ENCODE measurements around the gene WWOX. TPM values are rescaled to one million over a fixed set of nuclear protein-coding genes. Genes with fewer than 3 reads are reported as not detected.

WWOX gene
- total RNA-seq, 6 experiments from 2014 or later, result 0.46 to 3.4 (median 1.3) TPM

DNA sequence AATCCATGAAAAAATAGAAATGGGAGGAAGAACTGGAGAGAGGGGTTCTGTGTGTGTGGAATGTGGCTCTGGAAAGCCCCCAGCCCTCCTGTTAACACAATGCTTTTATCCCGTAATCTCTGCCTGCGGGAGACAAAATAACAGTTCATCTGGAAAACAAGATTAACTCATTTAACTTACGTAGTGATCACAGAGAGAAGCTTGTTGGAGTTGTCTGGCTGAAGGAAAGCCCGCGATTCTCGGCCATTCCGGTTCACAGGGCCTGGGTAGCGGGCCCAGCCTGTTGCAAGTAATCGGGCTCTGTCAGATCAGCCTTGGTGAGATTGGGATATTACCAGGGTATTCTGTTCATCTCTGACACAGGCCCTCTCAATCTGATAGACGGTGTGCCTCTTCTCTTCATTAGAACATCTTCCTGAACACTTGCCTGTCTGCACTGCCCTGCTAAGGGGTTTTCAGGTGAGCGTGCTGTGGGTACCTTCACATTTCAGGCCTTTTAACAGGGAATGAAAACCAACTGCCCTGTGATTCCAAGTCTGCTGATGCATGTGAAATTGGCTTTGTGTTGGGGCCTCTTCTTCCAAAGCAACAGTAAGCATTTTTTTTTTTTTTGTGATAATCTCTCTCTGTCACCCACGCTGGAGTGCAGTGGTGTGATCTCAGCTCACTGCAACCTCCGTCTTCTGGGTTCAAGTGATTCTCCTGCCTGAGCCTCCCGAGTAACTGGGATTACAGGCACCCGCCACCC is 609.9 kb downstream of the WWOX start:
- Mint-ChIP-seq H3K36me3 (ENCODE audit: low read depth) (no peaks in the 10 kb centered on the region), H3K27ac (no peak overlapping the region), H3K4me3 (no peak overlapping the region), H3K27me3 (ENCODE audit: insufficient read depth) (no peaks in the 10 kb centered on the region), H3K4me1 (ENCODE audit: low read depth) (no peaks in the 10 kb centered on the region), H3K9me3 (peaks cover 43% of the 10 kb centered on the region)
- TF ChIP-seq, protein P1, sequence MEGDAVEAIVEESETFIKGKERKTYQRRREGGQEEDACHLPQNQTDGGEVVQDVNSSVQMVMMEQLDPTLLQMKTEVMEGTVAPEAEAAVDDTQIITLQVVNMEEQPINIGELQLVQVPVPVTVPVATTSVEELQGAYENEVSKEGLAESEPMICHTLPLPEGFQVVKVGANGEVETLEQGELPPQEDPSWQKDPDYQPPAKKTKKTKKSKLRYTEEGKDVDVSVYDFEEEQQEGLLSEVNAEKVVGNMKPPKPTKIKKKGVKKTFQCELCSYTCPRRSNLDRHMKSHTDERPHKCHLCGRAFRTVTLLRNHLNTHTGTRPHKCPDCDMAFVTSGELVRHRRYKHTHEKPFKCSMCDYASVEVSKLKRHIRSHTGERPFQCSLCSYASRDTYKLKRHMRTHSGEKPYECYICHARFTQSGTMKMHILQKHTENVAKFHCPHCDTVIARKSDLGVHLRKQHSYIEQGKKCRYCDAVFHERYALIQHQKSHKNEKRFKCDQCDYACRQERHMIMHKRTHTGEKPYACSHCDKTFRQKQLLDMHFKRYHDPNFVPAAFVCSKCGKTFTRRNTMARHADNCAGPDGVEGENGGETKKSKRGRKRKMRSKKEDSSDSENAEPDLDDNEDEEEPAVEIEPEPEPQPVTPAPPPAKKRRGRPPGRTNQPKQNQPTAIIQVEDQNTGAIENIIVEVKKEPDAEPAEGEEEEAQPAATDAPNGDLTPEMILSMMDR (IDR thresholded peaks at IDR 0.05), result no peak
- DNase-seq, result no peak

DNA sequence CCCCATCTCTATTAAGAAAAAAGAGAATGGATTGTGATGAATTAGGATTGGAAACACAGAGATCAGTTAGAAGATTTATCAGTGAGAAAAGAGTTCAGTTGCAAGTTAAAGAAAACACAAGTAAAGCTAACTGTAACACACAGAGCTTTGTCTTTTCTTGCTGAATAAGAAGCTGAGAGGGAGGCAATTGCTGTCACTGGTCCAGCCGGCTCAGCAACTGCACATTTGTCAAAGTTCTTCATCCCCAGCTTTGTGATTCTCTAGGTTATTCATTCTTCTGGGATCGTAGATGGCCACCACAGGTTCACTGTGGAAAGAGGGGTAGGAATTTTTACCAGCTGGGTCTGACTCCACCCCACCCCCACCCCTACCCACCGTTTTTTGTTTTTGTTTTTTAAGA is 615.7 kb downstream of the WWOX start:
- DNase-seq, result no peak
- no peaks in the 10 kb centered on the region for H3K4me1 Mint-ChIP-seq (ENCODE audit: low read depth)
- TF ChIP-seq, protein P1 (IDR thresholded peaks at IDR 0.05), result no peak
- H3K27ac Mint-ChIP-seq, result no peak overlapping the region
- no peak overlapping the region for H3K4me3 Mint-ChIP-seq
- H3K36me3 Mint-ChIP-seq (ENCODE audit: low read depth), result no peaks in the 10 kb centered on the region
- H3K9me3 Mint-ChIP-seq, result peaks cover 42% of the 10 kb centered on the region
- no peaks in the 10 kb centered on the region for H3K27me3 Mint-ChIP-seq (ENCODE audit: insufficient read depth)

DNA sequence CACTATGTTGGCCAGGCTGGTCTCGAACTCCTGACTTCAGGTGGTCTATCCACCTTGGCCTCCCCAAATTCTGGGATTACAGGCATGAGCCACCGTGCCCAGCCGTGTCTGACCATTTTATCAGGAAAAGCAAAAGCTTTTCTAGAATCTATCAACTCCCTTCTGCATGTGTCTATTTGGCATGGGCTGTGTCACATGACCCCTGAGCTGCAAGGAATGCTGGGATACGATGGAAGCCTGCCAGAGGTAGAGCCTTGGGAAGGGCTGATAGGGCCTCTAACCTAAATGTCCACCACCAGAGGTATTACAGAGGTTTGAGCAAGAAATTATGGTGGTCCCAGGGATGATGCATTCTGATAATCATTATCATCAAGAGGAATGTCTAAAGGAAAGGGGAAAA is 616.2 kb downstream of the WWOX start:
- Mint-ChIP-seq H3K4me3 (no peak overlapping the region), H3K27me3 (ENCODE audit: insufficient read depth) (no peaks in the 10 kb centered on the region), H3K9me3 (peaks cover 39% of the 10 kb centered on the region), H3K4me1 (ENCODE audit: low read depth) (no peaks in the 10 kb centered on the region), H3K36me3 (ENCODE audit: low read depth) (no peaks in the 10 kb centered on the region), H3K27ac (no peak overlapping the region)
- no peak for DNase-seq
- TF ChIP-seq, protein P1 (IDR thresholded peaks at IDR 0.05), result no peak

DNA sequence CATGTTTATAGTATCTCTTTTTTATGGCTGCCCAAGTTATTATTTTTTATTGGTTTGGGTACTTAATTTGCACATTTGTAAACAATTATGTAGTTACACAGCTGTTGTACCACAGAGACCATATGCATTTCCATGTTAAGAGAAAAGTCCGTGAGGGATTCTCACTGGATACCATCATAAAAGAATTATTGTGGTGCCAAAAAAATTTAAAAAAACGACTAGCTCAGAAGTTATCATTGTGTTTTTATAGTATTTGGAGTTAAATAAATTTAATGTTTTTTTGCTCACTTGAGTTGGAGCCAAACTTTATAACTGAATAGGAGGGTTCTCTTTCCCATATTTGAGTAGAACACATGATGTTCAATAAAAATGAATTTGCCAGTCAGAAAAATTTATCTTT is 618.7 kb downstream of the WWOX start:
- DNase-seq, result no peak
- TF ChIP-seq, protein P1 (IDR thresholded peaks at IDR 0.05), result no peak
- Mint-ChIP-seq H3K4me1 (ENCODE audit: low read depth) (no peaks in the 10 kb centered on the region), H3K27ac (no peak overlapping the region), H3K9me3 (peaks cover 37% of the 10 kb centered on the region), H3K36me3 (ENCODE audit: low read depth) (0 out of 2 replicates have a peak, but pooled peaks cover 5% of the 10 kb centered on the region), H3K27me3 (ENCODE audit: insufficient read depth) (no peaks in the 10 kb centered on the region), H3K4me3 (no peak overlapping the region)

DNA sequence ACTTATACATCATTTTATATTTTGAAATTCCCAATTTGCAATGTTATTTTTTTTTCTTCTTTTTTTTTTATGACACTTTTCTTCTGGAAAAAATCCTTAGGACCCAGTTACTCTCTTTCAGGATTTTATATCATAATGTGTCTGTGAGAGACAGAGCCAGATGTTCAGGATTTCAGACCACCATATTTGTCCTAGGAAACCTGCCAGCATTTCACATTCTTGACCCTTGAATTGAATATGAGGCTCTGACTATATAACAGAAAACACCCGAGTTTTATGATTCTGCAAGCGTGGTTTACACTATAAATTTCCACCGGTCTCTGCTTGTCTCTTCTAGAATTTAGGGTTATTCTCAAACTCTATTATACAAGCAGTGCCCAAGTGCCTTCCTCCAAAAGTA is 621.0 kb downstream of the WWOX start:
- H3K36me3 Mint-ChIP-seq (ENCODE audit: low read depth), result 0 out of 2 replicates have a peak, but pooled peaks cover 5% of the 10 kb centered on the region
- no peak overlapping the region for H3K27ac Mint-ChIP-seq
- peaks cover 38% of the 10 kb centered on the region for H3K9me3 Mint-ChIP-seq
- H3K4me3 Mint-ChIP-seq, result no peak overlapping the region
- TF ChIP-seq, protein P1 (IDR thresholded peaks at IDR 0.05), result no peak
- no peaks in the 10 kb centered on the region for H3K4me1 Mint-ChIP-seq (ENCODE audit: low read depth)
- no peaks in the 10 kb centered on the region for H3K27me3 Mint-ChIP-seq (ENCODE audit: insufficient read depth)
- DNase-seq, result no peak
